Body of pancreas (tissue), 4 donors: ENCODE data around the gene MAT2A.
"Not testable (repeated sequence)": the region's sequence is repeated elsewhere in the genome, so short reads cannot be mapped to it uniquely, and the experiment has no call there.

Experiments
- CTCF ChIP-seq, 7 experiments: fragments of 450-650 bp in 4 of 7; fragments of 200-600 bp in 3 of 7; sonication (generic) in 3 of 7; IDR thresholded peaks; one replicate each; pipeline ENCODE4 v1.5.1; 2016 to 2019; ENCODE audit warnings: antibody characterized with exemption in 7 of 7
- POLR2A ChIP-seq, 3 donors: fragments of 450-650 bp; IDR thresholded peaks; one replicate each; pipeline ENCODE4 v1.6.1; 2016; ENCODE audit warnings: antibody characterized with exemption in 3 of 3, mild to moderate bottlenecking in 2 of 3

GRCh38 chr2:85560403-85560726 is 21.4 kb downstream of the MAT2A start:
- not testable (repeated sequence) for TF ChIP-seq CTCF, POLR2A (IDR thresholded peaks at IDR 0.05)
